ENCODE data around the gene TMEM92. TPM values are rescaled to one million over a fixed set of nuclear protein-coding genes. Genes with fewer than 3 reads are reported as not detected.

The TMEM92 gene
- total RNA-seq, 2 experiments from 2014 or later, result not detected

DNA sequence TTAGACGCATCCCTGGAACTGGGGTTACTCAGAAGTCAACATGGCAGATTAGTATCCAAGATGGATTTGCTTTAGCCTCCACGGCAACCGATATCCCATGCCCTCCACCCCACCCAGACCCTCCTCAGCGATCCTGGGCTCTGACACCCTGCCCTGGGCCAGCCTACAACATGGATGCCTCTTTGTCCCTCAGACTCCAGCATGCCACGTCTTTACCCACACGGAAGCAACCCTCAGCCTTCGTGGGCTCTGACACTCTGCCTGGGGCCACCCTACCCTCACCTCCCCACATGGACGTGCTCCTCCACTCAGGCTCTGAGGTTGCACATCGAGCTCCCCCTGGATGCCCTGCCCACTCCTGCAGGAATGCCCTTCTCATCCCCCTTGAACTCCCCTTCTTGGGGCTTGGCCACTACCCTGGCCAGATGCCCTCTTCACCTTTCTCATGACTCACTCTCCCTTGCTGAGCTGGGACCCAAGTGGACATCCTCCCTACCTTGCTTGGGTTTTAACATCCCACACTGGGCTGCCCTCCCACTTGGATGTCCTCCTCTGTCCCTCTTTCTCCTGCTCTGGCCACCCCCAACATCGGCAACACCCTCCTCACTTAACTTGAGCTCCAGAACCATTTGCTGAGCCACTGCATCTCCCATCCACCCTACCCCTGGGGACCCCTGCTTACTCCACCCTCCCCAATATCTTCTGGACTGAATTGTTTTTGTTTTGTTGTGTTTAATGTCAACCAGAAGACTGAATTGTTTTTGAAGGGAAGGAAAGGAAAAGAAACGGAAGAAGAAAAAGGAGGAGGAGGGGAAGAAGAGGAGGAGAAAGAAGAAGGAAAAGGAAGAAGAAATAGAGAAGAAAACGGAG, 18.3 kb upstream of the TMEM92 start:
- H3K4me3 Mint-ChIP-seq, result no peak overlapping the region
- no peak for DNase-seq
- intact Hi-C loops (cut with micrococcal nuclease), result no loop called here
- no peaks in the 10 kb centered on the region for H3K9me3 Mint-ChIP-seq
- CTCF ChIA-PET, result interaction anchor here (1.3 to 1.8 kb wide), 2 partner anchors 16 to 56 kb away, joined by 3 to 5 read pairs; no protein-coding TSS in a partner anchor
- H3K36me3 Mint-ChIP-seq (ENCODE audit: low read depth), result no peaks in the 10 kb centered on the region
- no peak overlapping the region for H3K27ac Mint-ChIP-seq
- H3K4me1 Mint-ChIP-seq (ENCODE audit: low read depth), result no peaks in the 10 kb centered on the region
- H3K27me3 Mint-ChIP-seq (ENCODE audit: low read depth), result peaks cover 6% of the 10 kb centered on the region

GRCh38 chr17:50256826-50257618, 17.2 kb upstream of the TMEM92 start:
- Mint-ChIP-seq H3K9me3 (no peaks in the 10 kb centered on the region), H3K27ac (no peak overlapping the region), H3K36me3 (ENCODE audit: low read depth) (no peaks in the 10 kb centered on the region), H3K4me1 (ENCODE audit: low read depth) (no peaks in the 10 kb centered on the region), H3K4me3 (no peak overlapping the region), H3K27me3 (ENCODE audit: low read depth) (no peaks in the 10 kb centered on the region)
- no peak for DNase-seq
- CTCF ChIA-PET, result interaction anchor here (1.8 kb wide), 1 partner anchor 57 kb away, joined by 5 read pairs; no protein-coding TSS in a partner anchor
- intact Hi-C loops (cut with micrococcal nuclease), result no loop called here

GRCh38 chr17:50257676-50258224, 16.5 kb upstream of the TMEM92 start:
- no peak for DNase-seq
- H3K9me3 Mint-ChIP-seq, result no peaks in the 10 kb centered on the region
- H3K27me3 Mint-ChIP-seq (ENCODE audit: low read depth), result no peaks in the 10 kb centered on the region
- no peaks in the 10 kb centered on the region for H3K4me1 Mint-ChIP-seq (ENCODE audit: low read depth)
- CTCF ChIA-PET, result interaction anchor here (0.6 kb wide), 1 partner anchor 26 kb away, joined by 5 read pairs; no protein-coding TSS in a partner anchor
- no peaks in the 10 kb centered on the region for H3K36me3 Mint-ChIP-seq (ENCODE audit: low read depth)
- H3K4me3 Mint-ChIP-seq, result no peak overlapping the region
- intact Hi-C loops (cut with micrococcal nuclease), result no loop called here
- no peak overlapping the region for H3K27ac Mint-ChIP-seq

GRCh38 chr17:50258647-50259476, 15.4 kb upstream of the TMEM92 start:
- H3K9me3 Mint-ChIP-seq, result no peaks in the 10 kb centered on the region
- CTCF ChIA-PET, result no interaction called here
- intact Hi-C loops (cut with micrococcal nuclease), result no loop called here
- H3K4me1 Mint-ChIP-seq (ENCODE audit: low read depth), result no peaks in the 10 kb centered on the region
- DNase-seq, result no peak
- H3K36me3 Mint-ChIP-seq (ENCODE audit: low read depth), result no peaks in the 10 kb centered on the region
- H3K27ac Mint-ChIP-seq, result no peak overlapping the region
- peaks cover 5% of the 10 kb centered on the region for H3K27me3 Mint-ChIP-seq (ENCODE audit: low read depth)
- H3K4me3 Mint-ChIP-seq, result no peak overlapping the region

- H3K27ac Mint-ChIP-seq, result no peak overlapping the region
- no peaks in the 10 kb centered on the region for H3K9me3 Mint-ChIP-seq
- H3K4me3 Mint-ChIP-seq, result no peak overlapping the region
- CTCF ChIA-PET, result interaction anchor here (0.8 kb wide), 1 partner anchor 59 kb away, joined by 3 read pairs; no protein-coding TSS in a partner anchor
- H3K27me3 Mint-ChIP-seq (ENCODE audit: low read depth), result peaks cover 5% of the 10 kb centered on the region
- no peaks in the 10 kb centered on the region for H3K4me1 Mint-ChIP-seq (ENCODE audit: low read depth)
- H3K36me3 Mint-ChIP-seq (ENCODE audit: low read depth), result no peaks in the 10 kb centered on the region
- DNase-seq, result no peak
- intact Hi-C loops (cut with micrococcal nuclease), result no loop called here
Measured at GRCh38 chr17:50259477-50260324, 14.6 kb upstream of the TMEM92 start.

DNA sequence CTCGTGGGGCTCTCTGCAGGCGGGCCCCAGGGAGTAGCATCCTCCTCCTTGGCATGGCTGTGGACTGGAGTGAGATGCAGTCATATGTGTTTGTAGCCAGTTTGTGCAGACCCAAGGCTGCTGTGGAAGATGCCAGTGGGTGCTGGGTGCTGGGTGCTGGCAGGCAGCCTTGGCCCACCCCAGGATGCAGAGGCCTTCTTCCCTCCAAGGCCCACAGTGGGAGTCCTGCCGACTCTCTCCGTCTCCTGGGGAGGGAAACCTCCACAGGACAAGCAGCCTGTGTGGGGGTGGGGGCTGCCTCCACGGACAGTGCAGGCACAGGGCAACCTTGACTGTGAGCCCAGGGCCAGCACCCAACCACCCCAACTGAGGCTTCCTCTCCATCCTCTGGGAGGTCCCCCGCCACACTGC, 13.8 kb upstream of the TMEM92 start:
- CTCF ChIA-PET, result no interaction called here
- H3K36me3 Mint-ChIP-seq (ENCODE audit: low read depth), result no peaks in the 10 kb centered on the region
- H3K4me3 Mint-ChIP-seq, result no peak overlapping the region
- no peak for DNase-seq
- peaks cover 5% of the 10 kb centered on the region for H3K27me3 Mint-ChIP-seq (ENCODE audit: low read depth)
- intact Hi-C loops (cut with micrococcal nuclease), result no loop called here
- H3K9me3 Mint-ChIP-seq, result no peaks in the 10 kb centered on the region
- no peaks in the 10 kb centered on the region for H3K4me1 Mint-ChIP-seq (ENCODE audit: low read depth)
- H3K27ac Mint-ChIP-seq, result no peak overlapping the region

DNA sequence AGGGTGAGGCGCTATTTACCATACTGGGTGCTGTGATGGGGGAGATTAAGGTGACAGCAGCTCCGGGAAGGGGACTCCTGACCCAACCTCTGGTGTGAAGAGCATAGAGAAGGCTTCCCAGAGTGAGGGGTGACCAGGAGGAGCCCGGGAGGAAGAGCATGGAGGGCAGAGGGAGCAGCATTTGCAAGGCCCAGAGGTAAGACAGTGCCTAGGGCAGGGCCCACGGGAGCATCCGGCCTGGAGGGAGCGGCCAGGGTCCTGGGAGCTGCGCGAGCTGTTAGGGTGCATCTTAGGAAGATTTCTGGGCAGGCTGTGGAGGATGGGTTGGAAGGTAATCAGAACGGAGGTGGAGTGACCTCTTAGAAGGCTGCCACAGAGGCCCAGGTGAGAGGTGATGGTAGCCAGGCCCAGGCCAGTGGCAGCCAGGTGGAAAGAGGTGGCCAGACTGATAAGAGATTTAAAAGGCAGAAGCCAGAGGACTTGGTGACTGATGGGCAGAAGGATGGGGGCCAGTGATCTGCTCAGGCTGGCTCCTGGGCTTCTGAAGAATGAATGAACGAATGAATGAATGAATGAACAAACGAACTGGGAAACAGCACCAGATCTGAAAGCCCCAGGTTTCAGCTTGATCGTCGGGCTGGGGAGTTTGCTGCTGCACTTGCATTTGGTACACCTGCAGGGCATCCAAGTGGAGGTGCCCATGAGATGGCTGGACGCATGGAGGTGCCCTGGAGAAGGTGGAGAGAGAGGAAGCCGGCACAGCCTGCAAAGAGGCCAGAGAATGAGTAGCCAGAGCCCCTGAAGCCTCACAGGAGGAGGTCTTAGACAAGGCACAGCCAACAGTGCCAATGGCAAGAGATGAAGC, 13.0 kb upstream of the TMEM92 start:
- CTCF ChIA-PET, result interaction anchor here (1.3 kb wide), 1 partner anchor 61 kb away, joined by 5 read pairs; no protein-coding TSS in a partner anchor
- Mint-ChIP-seq H3K9me3 (no peaks in the 10 kb centered on the region), H3K27ac (no peak overlapping the region)

GRCh38 chr17:50262001-50262794, 12.1 kb upstream of the TMEM92 start:
- Mint-ChIP-seq H3K27ac (no peak overlapping the region), H3K9me3 (no peaks in the 10 kb centered on the region), H3K27me3 (ENCODE audit: low read depth) (peaks cover 5% of the 10 kb centered on the region), H3K36me3 (ENCODE audit: low read depth) (no peaks in the 10 kb centered on the region), H3K4me1 (ENCODE audit: low read depth) (no peaks in the 10 kb centered on the region), H3K4me3 (no peak overlapping the region)
- no peak for DNase-seq
- intact Hi-C loops (cut with micrococcal nuclease), result no loop called here
- CTCF ChIA-PET, result interaction anchor here (1.3 kb wide), 1 partner anchor 62 kb away, joined by 5 read pairs; no protein-coding TSS in a partner anchor

More for the DNA sequence above, 13.0 kb upstream of the TMEM92 start:
- H3K36me3 Mint-ChIP-seq (ENCODE audit: low read depth), result no peaks in the 10 kb centered on the region
- intact Hi-C loops (cut with micrococcal nuclease), result no loop called here
- H3K4me1 Mint-ChIP-seq (ENCODE audit: low read depth), result no peaks in the 10 kb centered on the region
- H3K27me3 Mint-ChIP-seq (ENCODE audit: low read depth), result peaks cover 5% of the 10 kb centered on the region
- no peak overlapping the region for H3K4me3 Mint-ChIP-seq
- DNase-seq, result no peak

- CTCF ChIA-PET, result interaction anchor here (1.0 kb wide), 1 partner anchor 61 kb away, joined by 4 read pairs; no protein-coding TSS in a partner anchor
- H3K27ac Mint-ChIP-seq, result no peak overlapping the region
- intact Hi-C loops (cut with micrococcal nuclease), result no loop called here
- no peaks in the 10 kb centered on the region for H3K4me1 Mint-ChIP-seq (ENCODE audit: low read depth)
- DNase-seq, result no peak
- H3K4me3 Mint-ChIP-seq, result no peak overlapping the region
- H3K27me3 Mint-ChIP-seq (ENCODE audit: low read depth), result peaks cover 5% of the 10 kb centered on the region
- no peaks in the 10 kb centered on the region for H3K9me3 Mint-ChIP-seq
- H3K36me3 Mint-ChIP-seq (ENCODE audit: low read depth), result no peaks in the 10 kb centered on the region
Measured at GRCh38 chr17:50263331-50264262, 10.7 kb upstream of the TMEM92 start.
